Inferior parietal cortex (tissue), 1 donor: ENCODE results near the gene DAGLA.

Experiments
- DNase-seq: peaks from one replicate; pipeline ENCODE4 v3.0.0-alpha.2; 2016; ENCODE audit errors: extremely low spot score

The DAGLA gene

DNA sequence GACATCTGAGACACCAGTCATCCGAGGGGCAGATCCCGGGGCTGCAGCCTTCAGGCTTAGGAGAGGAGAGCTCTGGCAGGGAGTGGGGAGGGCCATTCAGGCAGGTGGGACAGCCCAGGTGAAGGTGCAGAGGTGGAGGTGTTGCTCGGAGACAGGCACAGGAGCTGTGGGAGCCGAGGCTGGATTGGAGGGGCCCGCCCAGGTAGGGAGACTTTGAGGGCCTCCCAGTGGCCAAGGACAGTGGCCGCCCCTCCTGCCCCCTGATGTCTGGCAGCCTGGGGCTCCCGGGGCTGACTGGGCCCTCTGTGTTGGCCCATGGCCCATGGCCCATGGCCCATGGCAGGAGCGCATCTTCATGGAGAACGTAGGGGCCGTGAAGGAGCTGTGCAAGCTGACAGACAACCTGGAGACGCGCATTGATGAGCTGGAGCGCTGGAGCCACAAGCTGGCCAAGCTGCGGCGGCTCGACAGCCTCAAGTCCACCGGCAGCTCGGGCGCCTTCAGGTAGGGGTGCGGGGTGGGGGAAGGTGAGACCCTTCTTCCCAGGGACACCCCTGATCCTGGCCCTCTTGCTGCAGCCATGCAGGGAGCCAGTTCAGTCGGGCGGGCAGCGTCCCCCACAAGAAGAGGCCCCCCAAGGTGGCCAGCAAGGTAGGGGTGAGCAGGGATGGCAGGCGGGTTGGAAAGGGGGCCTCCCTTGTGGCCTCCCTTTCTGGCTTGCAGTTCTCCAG is 98.9 kb downstream of the DAGLA start:
- no peak for DNase-seq

DNA sequence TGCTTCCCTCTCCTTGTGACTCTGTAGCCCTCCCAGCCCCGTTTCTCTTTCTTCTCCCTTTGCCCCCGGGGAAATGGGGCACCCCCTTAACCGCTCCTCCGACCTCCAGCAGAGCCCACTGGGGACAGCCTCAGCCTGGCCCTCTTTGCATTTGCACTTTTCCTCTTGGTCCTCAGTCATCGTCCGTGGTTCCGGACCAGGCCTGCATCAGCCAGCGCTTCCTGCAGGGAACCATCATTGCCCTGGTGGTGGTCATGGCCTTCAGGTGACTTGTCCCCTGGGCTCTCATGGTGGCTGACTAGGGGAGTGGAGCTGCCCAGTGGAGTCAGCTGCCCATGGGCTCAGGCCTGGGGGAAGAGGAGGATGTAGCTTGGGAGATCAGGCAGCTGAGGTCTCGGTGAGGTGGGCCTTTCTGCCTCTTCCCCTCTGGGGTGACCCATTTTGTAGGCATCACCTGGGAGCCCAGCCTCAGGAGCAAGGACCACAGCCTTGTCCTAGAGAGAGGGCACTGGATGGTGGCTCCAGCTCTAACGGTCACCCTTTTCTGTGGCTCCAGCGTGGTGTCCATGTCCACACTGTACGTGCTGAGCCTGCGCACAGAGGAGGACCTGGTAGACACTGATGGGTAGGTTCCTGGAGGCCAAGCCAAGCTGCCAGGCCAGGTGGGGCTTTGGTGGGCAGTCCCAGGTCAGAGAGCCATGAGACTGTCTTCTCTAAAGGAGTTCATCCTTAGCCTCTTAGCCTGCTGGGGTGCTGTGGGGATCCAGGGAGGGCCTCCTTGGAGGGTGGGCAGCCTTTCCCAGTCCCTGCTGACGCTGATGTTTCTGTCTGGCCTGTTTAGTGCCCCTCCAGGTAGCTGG is 99.7 kb downstream of the DAGLA start:
- DNase-seq = no peak

DNA sequence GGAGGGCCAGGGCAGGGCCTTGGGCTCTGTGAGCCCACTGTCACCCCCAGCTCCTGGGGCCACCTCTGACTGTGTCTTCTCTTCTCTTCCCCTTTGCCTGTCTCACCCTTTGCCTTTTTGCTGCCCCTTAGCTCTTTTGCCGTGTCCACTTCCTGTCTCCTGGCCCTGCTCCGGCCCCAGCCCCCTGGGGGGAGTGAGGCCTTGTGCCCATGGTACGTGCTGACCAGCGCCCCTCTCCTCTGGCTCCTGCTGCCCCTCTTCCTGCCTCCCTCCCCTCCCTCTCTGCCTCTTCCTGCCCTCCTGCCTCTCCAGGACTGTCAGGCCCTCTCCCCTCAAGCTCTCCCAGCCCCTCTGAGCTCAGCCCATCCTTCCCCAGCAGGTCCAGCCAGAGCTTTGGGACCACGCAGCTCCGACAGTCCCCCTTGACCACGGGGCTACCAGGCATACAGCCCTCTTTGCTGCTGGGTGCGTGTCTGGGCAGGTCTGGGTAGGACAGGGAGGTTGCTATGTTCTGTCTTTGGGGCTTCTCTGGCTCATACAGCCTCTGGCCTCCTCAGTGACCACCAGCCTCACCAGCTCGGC is 100.5 kb downstream of the DAGLA start:
- DNase-seq = no peak

DNA sequence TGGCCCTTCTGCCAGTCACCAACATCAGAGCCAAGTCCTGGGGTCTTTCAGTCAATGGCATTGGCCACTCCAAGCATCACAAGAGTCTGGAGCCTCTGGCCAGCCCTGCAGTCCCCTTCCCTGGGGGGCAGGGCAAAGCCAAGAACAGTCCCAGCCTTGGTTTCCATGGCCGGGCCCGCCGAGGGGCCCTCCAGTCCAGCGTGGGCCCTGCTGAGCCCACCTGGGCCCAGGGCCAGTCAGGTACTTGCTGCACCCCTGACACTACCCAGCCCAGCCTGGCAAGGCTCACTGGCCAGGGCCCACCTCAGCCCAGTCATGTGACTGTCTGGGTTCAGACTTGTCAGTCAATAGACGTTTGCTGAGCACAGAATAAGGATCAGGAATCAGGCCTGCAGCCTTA is 101.4 kb downstream of the DAGLA start:
- no peak for DNase-seq

DNA sequence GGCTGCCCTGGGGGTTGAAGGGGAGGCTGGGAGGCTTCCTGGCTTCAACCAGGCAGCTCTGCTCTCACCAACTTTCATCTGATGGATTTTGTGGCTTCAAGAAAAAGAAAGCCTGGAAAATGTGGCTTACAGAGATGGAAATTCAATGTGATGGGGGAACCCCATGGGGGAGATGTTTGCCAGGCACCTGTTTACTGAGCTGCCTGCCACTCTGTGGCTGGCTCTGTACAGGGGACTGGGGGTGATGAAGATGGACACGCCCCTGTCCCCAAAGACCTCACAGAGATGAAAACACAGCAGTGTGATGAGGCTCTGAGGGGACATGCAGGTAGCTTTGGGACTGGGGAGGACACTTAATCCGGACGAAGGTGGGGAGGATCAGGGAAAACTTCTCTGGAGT is 102.1 kb downstream of the DAGLA start:
- no peak for DNase-seq

DNA sequence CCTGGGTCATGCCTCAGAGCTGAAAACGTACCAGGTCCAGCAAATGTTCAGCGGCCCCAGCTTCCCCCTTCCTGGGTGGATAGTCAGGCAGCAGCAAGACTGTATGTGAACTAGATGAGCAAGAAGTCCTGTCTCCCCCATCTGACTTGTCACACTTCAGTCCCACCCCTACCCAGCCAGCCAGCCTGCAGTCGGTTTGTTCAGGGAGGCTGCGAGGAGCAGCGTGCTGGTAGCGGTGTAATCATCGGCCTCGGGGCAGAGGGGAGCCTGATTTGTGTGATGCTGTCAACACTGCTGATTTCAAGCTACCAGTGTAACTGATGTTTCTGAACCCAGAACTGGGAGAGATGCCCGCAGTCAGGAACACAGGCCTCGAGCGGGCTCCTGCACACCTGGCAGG is 102.7 kb downstream of the DAGLA start:
- no peak for DNase-seq

DNA sequence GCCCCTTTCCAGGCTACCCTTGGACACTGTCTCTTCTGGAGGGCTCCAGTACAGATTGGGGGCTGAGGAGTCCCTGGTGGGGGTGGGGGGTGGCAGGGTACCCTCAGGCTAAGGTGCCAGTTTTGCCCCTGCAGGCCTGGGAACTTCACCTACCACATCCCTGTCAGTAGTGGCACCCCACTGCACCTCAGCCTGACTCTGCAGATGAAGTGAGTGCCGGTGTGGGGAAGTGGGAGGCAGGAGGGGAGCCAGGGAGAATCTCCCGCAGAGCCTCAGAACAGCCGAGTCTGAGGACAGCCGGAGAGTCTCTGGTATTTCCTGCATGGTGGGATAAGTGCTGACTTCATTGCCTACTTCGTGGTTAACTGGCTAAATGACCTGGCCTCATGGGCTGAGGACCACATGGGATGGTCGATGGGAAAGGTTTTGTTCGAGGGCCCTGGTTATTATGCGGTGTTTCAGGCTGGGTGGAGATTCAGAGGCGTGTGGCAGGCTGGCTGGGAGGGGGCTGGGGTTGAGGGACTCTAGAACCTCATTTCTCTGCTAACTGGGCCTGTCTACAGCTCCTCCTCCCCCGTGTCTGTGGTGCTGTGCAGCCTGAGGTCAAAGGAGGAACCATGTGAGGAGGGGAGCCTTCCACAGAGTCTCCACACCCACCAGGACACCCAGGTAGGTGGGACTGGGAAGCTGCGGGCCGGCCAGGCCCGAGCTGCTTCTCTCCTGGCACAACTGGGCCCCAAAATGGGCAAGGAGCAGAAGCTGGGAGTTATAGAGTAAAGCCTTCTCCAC is 103.7 kb downstream of the DAGLA start:
- no peak for DNase-seq

DNA sequence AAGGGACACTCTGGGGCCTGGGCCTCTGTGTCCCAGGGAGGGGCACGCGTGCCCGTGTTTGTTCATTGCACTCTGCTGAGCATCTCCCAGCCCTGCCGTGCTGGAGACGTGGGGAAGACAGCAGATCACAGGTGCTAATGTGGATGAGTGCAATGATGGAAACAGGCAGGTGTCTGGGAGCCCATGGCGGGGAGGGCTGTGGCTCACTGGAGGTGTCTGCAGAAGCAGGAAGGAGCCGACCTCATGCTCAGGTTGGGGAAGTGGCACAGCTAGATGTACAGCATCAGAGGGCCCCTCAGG is 104.3 kb downstream of the DAGLA start:
- DNase-seq = no peak

DNA sequence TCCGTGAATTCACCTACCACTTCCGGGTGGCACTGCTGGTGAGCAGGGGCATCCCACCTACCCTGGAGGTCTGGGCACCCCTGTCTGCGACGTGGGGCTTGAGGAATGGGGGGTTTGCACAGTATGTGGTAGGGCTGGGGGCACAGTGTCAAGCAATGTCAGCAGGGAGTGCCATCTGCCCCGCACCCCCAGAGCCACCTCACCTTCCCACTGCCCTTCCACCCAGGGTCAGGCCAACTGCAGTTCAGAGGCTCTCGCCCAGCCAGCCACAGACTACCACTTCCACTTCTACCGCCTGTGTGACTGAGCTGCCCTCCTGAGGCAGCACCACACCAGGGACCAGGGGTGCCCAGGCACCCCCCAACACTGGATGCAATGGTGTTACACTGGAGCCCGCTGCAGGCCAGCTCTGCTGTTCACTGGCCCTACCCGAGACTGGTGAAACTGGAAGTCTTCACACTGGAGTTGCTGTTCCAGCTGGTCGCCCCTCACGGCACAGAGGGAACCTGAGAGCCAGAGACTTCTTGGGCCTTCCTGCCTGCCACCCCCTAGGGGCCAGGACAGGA is 105.7 kb downstream of the DAGLA start:
- DNase-seq = no peak

DNA sequence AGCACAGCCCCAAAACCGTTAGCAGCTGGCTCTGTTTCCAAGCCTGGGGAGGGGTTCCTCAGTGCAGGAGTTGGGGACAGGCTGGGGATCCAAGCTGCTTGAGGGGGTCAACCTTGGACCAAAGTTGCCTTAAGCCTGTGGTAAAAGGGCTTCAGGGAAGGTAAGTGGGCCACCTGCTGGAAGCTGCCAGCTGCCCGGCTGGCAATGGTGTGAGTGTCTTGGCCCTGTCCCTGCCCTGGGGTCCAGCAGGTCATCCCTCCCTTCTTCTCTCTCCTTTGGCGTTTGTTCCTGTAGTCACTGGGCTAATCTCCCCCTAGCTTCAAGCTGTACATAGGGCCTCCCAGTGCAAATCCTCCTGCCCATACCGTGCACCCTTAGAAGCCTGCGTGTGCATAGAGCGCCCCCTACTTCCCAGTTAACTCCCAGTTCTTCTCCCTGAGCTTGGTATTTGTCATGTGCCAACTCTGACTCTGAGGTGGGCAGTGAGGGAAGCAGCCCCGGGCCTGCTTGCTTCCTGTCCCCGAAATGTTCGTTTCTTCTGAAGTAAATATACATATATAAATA is 107.8 kb downstream of the DAGLA start:
- peak; percentile 72 for DNase-seq

DNA sequence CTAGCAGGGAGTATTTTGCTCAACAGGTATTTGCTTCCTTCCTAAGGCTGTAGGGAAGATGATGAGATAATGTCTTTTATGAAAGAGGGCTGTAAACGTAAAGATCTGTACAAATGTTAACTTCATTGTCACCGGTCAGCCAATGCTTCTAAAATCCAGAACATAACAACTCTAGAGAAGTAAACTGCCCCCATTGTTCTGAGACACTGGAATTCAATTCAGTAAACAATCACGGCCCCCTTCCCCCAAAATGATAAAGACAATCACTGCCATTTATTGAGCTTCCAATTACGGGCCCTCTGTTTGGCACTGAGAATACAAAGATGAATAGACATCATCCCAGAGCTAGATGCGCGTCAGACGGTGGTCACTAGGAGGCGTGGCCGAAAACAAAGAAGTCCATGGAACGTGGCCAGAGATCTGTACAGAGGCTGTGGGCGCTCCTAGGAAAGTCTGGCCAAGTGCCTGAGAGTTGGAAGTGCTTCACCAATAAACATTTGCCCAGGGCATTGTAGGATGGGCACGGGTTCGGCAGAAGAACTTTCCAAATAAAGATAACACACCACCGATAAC is 111.6 kb downstream of the DAGLA start:
- peak; percentile 92 for DNase-seq

DNA sequence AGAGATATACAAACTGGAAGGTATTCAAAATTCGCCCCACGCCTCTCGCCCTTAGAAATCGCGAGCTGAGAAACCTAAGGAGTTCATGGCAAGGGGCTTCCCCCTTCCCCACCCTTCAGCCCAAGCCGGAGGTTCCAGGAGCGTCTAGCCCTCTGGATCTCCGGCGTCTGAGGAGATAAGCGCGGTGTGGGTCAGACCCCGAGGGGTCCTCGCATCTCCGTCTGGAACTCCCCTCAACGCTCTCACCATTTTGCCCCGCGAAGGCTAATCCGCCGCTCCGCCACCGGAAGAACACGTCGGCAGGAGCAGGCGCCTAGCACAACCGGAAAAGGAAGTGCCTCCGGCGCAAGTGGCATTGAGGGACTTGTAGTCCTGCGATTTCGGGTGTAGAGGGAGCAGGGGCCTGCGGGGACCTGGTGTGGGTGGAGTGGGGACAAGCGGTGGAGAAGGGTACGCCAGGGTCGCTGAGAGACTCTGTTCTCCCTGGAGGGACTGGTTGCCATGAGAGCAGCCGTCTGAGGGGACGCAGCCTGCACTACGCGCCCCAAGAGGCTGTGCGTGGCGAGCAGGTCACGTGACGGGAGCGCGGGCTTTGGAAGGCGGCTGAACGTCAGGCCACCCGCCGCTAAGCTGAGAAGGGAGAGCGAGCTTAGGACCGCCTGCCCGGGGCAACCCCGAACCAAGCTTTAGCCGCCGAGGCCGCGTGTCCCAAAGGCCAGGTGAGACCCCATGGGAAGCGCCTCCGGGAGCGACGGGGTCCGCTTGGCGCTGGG is 112.3 kb downstream of the DAGLA start, which contains the start of the genes FEN1 and TMEM258:
Gene FEN1, plus strand, starts transcription at position 602 of the 773 bp plus-strand sequence. CDS start 2,451 bp downstream, outside the sequence.
Gene TMEM258, minus strand, starts transcription at position 290 of the 773 bp plus-strand sequence. Its CDS starts 41 bp downstream, at position 249.
- DNase-seq = peak; percentile 94

DNA sequence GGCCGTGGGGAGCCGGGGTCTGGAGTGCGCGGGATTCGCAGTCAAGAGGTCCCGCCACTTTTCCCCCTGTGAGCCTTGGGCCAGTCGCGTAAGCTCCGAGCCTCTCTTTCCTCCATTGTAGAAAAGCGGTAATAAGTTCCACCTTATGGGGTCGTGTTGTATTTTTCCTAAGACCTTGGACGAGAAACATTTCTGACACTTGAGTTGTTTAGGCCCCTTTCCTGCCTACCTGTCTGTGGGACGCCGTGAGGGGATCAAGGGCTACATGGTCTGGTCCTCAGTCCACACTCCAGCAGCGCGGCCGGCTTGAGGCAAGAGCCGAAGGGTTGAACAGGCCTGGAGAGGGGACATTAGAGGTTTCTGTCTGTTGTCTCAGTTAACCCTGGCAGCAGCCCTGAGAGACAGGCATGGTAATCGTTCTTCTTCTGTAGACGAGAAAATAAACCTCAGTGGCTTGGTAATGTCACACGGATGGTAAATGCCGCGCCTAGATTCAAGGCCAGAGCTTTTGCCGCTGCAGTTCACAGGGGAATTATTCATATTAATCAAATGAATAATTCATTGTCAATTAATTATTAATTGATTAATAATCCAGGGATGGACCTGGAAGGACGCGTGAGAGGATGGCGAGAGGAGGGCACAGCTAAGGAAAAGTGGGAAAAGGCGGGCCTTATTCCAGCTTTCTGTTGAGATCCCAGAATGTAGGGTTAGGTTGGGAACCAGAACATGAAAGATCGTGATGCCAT is 113.1 kb downstream of the DAGLA start:
- no peak for DNase-seq

DNA sequence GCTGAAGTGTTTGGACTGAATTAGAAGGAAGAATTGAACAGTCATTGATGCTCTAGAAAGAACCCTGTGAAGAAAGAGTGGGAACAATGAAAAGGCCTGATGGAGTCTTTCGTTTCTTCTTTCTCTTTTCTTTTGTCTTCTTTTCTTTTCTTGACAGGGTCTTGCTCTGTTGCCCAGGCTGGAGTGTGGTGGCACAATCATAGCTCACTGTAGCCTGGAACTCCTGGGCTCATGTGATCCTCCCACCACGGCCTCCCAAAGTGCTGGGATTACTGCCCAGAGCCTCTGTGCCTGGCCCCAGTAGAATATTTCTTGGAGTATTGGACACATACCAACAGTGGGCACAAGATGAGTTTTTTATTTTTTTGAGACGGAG is 113.6 kb downstream of the DAGLA start:
- DNase-seq = no peak

DNA sequence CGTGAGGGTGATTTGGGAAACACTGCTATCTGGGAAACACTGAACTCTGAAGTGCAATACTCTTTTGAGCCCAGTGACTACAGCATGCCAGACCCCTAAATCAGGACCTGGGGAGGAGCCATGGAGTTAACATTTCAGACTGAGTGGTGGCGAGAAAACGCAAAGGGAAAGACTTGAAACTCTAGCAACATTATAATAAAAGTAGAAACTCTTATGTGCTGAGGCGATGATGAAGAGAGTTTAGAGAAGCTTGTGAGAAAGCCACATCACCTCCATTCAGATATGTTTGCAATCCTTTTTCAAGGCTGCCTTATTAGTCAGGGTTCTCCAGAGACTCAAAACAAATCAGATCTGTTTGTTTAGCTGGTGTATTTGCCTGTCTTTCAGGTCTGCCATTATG is 114.4 kb downstream of the DAGLA start:
- DNase-seq = no peak

DNA sequence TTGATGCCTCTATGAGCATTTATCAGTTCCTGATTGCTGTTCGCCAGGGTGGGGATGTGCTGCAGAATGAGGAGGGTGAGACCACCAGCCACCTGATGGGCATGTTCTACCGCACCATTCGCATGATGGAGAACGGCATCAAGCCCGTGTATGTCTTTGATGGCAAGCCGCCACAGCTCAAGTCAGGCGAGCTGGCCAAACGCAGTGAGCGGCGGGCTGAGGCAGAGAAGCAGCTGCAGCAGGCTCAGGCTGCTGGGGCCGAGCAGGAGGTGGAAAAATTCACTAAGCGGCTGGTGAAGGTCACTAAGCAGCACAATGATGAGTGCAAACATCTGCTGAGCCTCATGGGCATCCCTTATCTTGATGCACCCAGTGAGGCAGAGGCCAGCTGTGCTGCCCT is 115.3 kb downstream of the DAGLA start:
- DNase-seq = no peak

DNA sequence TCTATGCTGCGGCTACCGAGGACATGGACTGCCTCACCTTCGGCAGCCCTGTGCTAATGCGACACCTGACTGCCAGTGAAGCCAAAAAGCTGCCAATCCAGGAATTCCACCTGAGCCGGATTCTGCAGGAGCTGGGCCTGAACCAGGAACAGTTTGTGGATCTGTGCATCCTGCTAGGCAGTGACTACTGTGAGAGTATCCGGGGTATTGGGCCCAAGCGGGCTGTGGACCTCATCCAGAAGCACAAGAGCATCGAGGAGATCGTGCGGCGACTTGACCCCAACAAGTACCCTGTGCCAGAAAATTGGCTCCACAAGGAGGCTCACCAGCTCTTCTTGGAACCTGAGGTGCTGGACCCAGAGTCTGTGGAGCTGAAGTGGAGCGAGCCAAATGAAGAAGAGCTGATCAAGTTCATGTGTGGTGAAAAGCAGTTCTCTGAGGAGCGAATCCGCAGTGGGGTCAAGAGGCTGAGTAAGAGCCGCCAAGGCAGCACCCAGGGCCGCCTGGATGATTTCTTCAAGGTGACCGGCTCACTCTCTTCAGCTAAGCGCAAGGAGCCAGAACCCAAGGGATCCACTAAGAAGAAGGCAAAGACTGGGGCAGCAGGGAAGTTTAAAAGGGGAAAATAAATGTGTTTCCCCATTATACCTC is 115.8 kb downstream of the DAGLA start:
- DNase-seq = no peak
